Activated naive CD8-positive, alpha-beta T cell treated with anti-CD3 and anti-CD28 coated beads, Interleukin-2, amount 50 U/mL, for 16 hours (primary cell): ENCODE measurements around the gene MARVELD2.
A peak's percentile ranks its signal among the peaks of the same experiment; 100 is the strongest.
"Not testable (repeated sequence)": the region's sequence is repeated elsewhere in the genome, so short reads cannot be mapped to it uniquely, and the experiment has no call there.

Source experiments
- DNase-seq: peaks from one replicate; pipeline ENCODE4 v3.0.0-alpha.2; 2020; ENCODE audit warnings: low read depth, low spot score

Gene MARVELD2

DNA sequence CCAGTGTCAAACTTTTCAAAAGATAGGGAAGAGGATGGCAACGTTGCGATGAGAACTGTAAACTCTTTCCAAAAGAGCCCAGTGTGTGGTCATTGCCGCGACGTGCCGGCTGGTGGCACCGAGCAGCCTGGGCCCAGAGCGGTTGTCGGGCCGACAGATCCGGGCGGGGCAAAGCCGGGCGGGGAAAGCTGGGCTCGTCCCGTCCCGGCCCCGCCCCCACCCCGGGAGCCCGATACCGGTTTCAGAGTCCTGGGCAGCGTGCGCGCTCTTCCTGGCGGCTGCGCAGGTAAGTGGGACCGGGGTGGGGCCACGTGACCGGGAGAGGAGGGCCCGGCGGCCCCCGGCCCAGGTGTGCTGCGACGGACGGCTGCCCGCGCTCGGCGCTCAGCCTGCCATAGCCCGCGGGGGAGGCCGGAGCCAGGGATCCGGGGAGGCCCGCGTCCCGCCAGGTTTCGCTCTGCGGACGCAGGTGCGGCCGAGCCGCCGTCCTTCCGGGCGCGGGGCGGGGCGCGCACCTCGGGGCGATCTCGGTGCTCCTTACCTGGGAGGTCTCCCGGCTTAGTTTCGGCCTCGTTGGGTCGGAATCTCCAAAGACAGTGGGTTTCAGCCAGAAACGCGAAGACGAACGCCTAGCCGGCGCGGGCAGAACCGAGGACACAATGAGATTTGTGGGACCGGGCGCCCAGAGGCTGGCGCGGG lies at the start of gene MARVELD2:
TSS of gene MARVELD2 (plus strand) at position 232 of the 699 bp plus-strand sequence. CDS start 4,270 bp downstream, outside the sequence.
- peak; percentile 8 for DNase-seq

DNA sequence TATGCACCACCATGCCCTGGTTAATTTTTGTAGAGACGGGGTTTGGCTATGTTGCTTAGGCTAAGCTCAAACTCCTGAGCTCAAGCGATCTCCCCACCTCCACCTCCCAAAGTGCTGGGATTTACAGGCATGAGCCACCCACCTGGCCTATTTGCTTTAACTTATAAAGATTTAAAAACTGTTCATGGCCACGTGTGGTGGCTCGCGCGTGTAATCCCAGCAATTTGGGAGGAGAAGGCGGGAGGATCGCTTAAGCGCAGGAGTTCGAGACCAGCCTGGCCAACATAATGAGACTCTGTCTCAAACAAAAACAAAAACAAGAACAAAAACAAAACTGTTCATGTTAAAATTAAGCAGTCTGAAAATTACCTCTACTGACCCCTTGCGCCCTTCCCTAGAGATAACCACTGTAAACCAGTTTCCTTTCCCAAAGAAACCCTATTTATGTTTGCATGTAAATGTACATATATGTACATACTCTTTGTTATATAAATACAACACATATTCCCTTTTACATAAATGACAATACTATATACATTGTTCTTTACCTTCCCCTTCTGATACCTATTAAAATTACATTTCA lies 47.1 kb upstream of the MARVELD2 start:
- DNase-seq, result no peak

DNA sequence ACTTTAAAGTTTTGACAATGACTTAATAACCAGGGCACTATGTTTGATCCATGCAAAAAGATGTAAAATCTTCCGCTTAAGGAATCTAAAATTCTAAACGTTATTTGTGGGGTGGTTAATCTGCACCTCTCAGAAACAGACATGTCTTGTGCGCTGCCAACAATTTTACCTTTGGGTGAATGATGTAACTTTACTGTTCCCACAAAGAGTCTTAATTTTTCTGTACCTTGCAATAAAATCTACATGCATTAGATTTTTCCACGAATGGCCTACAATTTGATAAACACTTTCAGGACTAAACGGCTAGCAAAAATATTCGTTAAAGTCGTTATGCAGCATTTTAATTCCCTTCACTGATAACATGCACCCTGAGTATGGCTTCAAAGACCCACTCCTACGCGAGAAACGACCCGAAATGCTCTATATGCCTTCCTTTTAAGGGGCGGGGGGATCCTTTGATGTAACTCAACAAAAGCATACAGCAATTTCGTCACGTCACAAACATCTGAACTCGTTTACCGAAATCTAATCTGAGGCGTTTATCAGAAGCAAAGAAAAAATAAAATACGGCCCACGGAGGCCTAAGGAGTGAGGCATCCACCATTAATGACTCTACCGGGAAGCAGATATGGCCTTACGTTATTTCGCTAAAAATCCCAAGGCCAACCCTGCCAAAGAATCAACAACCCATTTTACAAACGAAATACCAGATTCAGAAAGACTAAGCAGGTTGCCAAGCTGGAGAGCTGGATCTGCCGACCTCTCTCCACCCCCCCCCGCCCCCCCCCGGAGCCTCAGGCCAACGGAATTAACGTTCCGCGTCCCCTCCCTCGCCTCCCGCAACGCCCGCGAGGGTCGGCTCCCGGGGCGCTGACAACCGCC lies 46.2 kb upstream of the MARVELD2 start:
- peak; percentile 7 for DNase-seq

GRCh38 chr5:69369340-69370121 lies 45.4 kb upstream of the MARVELD2 start, which contains the start of the genes AK6, RAD17 and TAF9:
Gene AK6 (minus strand): TSS chr5:69369520. CDS start chr5:69369490, 30 bp downstream.
Gene RAD17 (plus strand): TSS chr5:69369818. CDS start chr5:69372209, 2,391 bp downstream.
Gene TAF9 (minus strand): TSS chr5:69369520. CDS start chr5:69365737, 3,783 bp downstream.
- peak; percentile 87 for DNase-seq

DNA sequence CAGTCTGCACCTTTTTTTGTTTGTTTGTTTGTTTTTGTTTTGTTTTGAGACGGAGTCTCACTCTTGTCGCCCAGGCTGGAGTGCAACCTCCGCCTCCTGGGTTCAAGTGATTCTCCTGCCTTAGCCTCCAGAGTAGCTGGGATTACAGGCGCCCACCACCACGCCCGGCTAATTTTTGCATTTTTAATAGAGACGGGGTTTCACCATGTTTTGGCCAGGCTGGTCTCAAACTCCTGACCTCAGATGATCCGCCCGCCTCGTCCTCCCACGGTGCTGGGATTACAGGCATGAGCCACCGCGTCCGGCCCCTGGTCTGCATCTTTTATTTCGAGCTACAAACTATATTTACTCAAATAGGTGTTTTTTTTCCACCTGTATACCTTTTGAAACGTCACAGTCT lies 44.6 kb upstream of the MARVELD2 start:
- not testable (repeated sequence) for DNase-seq

GRCh38 chr5:69372394-69372793 lies 42.5 kb upstream of the MARVELD2 start:
- DNase-seq, result no peak

DNA sequence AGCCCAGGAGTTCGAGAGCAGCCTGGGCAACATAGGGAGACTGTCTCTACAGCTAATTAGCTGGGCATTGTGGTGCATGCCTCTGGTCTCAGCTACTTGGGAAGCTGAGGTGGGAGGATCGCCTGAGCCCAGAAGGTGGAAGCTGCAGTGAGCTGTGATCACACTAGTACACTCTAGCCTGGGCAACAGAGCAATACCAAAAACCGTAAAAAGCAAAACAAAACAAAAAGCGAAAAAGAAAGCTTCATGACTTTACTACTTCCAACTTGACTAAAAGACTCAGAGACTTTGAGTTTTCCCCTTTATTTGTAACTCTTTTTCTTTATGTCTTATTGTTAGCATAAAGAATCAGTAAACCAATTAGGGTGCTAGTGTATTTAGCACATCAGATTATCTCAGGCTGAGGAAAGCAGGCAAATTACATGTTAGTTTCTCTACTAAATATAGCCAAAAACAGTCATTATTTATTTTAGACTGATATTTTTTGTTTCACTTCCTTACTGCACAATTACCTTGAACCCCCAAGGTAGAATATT lies 39.9 kb upstream of the MARVELD2 start:
- no peak for DNase-seq

- no peak for DNase-seq
These were observed 36.5 kb upstream of the MARVELD2 start for GRCh38 chr5:69378376-69378775.

DNA sequence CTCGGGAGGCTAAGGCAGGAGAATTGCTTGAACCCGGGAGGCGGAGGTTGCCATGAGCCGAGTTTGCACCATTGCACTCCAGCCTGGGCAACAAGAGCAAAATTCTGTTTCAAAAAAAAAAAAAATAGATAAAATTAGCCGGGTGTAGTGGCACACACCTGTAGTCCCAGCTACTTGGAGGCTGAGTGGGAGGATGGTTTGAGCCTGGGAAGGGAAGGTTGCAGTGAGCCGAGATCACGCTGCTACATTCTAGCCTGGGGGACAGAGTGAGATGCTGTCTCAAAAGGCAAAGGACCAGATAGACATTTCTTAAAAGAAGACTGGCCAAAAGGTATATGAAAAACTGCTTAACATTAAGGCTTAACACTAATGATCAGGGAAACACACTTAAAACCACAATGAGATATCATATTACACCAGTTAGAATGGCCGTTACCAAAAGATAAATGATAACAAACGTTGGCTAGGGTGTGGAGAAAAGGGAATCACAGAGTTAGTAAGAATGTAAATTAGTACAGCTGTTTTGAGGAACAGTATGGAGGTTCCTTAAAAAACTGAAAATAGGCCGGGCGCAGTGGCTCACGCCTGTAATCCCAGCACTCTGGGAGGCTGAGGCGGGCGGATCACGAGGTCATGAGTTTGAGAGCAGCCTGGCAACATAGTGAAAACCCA lies 10.1 kb upstream of the MARVELD2 start:
- DNase-seq, result no peak

DNA sequence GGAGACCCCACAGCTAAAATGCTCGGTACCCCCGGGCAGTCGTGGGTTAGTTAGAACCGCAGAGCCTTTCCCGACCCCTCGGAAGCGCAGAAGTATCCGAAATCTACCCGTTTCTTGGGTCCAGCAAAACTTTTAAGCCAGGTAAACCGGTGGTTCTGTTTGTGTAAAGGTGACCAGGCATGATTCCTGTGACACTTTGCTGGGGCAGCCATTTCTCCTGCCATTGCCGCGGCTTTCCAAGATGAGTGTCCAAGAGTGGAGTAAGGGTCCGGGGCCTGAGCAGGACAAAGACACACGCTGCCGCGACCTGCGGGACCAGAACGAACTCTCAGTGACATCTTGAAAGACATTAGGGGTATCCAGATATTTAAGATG lies 655 bp downstream of the MARVELD2 start:
- no peak for DNase-seq

GRCh38 chr5:69416180-69416579 lies 1.3 kb downstream of the MARVELD2 start:
- DNase-seq, result no peak

GRCh38 chr5:69416699-69417098 lies 1.8 kb downstream of the MARVELD2 start:
- DNase-seq, result no peak

DNA sequence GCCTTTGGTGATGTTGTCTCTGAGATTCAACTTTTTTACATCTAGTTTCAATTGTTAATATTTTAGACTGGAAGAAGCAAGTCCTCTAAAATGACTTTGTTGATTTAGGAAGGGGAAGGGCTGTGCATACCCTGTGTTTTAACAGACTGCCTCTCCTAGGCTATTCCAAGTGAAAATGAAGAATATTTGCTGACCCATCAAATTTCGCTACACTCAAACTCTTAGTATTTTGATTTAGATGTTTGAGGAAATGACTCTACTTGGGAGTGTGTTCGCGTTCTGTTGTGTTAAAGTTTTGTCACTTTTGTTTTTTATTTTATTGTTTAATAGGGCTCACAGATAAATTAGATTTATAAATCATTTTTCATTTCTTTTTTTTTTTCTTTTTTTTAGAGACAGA lies 3.6 kb downstream of the MARVELD2 start:
- no peak for DNase-seq

GRCh38 chr5:69431424-69432303 lies 16.7 kb downstream of the MARVELD2 start:
- DNase-seq, result no peak

- no peak for DNase-seq
These were observed 17.7 kb downstream of the MARVELD2 start for GRCh38 chr5:69432412-69433206.

DNA sequence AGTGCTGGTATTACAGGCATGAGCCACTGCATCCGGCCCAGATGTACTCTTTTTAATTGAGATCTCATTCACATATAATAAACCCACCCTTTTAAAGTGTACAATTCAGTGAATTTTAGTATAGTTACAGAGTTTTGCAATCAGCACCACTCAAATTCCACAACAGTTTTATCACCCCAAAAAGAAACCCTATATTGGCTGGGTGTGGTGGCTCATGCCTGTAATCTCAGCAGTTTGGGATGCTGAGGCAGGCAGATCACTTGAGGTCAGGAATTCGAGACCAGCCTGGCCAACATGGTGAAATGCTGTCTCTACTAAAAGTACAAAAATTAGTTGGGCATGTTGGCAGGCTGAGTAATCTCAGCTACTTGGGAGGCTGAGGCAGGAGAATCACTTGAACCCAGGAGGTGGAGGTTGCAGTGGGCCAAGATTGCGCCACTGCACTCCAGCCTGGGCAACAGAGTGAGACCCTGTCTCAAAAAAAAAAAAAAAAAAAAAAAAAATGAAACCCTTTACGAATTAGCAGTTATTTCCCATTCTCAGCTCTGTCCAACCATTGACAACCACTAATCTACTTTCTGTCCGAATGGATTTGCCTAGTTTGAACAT lies 20.5 kb downstream of the MARVELD2 start:
- DNase-seq, result not testable (repeated sequence)

- no peak for DNase-seq
These were observed 29.3 kb downstream of the MARVELD2 start for GRCh38 chr5:69444127-69444754.

GRCh38 chr5:69449511-69449910 lies 34.6 kb downstream of the MARVELD2 start:
- DNase-seq, result no peak
